Renal pelvis (tissue), 4 donors: Measurements from ENCODE around the gene FNDC7. TPM values are rescaled to one million over a fixed set of nuclear protein-coding genes. Genes with fewer than 3 reads are reported as not detected.
"Not testable (repeated sequence)": the region's sequence is repeated elsewhere in the genome, so short reads cannot be mapped to it uniquely, and the experiment has no call there.

ENCODE experiments used
- DNase-seq: peaks from one replicate; pipeline ENCODE4 v3.0.0-alpha.2; 2013
- polyA plus RNA-seq, 3 donors: library from polyadenylated mRNA; unstranded; fragments of 120-200 nt; gene quantifications; one replicate each; pipeline ENCODE4 v1.2.1, GENCODE V29; 2013; ENCODE audit not compliant: insufficient read length in 3 of 3

Gene FNDC7
- polyA plus RNA-seq, 3 donors: not detected

DNA sequence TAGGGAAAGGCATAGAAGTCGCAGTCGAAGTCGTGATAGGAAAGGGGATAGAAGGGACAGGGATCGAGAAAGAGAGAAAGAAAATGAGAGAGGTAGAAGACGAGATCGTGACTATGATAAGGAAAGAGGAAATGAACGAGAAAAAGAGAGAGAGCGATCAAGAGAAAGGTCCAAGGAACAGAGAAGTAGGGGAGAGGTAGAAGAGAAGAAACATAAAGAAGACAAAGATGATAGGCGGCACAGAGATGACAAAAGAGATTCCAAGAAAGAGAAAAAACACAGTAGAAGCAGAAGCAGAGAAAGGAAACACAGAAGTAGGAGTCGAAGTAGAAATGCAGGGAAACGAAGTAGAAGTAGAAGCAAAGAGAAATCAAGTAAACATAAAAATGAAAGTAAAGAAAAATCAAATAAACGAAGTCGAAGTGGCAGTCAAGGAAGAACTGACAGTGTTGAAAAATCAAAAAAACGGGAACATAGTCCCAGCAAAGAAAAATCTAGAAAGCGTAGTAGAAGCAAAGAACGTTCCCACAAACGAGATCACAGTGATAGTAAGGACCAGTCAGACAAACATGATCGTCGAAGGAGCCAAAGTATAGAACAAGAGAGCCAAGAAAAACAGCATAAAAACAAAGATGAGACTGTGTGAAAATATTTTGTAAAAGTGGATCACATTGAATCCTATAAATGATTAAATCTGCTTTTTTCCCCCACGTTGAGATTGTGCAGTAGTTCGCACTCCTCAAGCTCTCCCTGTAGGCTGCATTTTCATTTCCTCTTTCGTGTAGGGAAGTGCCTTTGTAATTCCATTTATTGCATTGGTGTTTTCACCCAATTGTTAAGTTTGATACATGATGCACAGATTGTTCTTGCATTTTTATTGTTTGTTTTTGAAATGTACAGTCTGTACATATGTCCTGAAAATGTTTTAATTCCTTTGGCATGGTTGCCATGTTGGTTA lies 13.1 kb upstream of the FNDC7 start:
- DNase-seq: no peak

DNA sequence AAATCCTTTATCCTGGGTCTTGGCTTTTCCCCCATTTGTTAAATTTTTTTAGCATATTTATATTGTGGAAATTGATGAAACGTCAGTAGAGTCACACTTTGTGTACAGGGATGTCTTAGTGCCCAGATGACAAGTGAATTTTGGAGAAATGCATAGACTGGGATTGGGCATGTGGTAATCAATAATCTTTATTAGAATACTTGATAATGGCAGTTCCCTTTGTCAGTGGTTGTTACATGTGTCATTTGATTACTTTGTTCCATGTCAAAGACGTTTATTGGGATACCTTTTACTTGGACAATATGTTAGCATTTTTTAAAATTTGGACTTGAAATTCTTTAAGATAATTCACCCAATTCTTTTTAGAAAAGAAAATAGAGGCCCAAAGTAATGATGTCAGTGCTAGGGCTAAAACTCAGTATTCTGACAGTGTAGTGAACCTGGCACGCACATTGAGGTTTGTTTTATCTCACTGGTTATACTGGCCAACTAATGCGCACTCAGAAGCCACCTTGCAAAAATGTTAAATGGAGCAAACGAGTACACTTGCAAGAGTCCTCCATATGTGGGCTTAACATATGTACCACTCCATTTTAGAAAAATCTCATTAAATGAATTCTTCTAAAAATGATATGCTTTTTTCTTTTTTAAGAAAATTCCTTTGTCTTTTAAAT lies 11.4 kb upstream of the FNDC7 start:
- no peak for DNase-seq

DNA sequence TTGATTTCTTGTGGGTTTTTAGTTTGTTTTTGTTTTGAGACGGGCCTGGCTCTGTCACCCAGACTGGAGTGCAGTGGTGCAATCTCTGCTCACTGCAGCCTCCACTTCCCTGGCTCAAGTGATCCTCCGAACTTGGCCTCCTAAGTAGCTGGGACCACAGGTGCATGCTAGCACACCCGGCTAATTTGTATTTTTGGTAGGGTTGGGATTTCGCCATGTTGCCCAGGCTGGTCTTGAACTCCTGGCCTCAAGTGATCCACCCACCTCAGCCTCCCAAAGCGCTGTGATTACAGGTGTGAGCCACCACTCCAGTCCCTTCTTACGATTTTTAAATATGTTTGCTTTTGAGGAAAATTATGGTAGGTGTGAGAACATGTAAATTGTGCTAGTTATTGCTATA lies 10.6 kb upstream of the FNDC7 start:
- DNase-seq: not testable (repeated sequence)

DNA sequence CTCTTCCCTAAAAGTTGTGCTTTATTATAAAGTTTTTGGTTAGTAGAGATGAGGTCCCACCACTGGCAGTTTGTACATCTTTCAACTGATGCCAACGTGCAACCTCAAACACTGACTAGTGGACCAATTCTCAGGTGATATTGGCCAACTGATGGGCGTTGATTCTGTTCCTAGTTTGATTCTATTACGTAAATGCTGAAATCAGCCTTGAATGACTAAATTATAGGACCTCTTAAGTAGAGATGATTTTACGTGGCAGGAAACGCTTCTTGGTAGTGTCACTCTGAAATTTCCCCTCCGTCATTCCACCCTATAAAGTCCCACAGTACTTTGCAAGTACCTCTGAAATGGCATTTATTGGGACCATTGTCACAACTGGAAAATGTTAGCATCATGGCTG lies 8.8 kb upstream of the FNDC7 start:
- DNase-seq: no peak

DNA sequence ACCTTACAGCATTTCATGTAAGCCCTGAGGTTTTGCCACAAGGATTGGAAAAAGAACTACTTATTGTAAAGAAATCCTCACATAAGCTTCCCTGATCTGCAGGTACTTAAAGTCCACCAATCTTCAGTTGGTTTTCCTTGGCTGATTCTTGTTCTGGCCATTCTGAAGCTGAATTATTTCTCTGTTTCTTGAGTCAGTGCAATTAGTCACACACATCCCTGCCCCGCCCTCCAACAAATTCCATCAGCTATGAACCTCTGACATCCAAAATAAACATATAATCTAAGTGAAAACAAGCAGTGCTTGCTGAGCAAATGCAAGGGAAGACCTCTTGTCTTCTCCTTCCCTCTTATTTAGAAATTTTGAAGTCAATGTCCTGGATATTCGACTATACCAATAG lies 8.2 kb upstream of the FNDC7 start:
- DNase-seq: no peak

DNA sequence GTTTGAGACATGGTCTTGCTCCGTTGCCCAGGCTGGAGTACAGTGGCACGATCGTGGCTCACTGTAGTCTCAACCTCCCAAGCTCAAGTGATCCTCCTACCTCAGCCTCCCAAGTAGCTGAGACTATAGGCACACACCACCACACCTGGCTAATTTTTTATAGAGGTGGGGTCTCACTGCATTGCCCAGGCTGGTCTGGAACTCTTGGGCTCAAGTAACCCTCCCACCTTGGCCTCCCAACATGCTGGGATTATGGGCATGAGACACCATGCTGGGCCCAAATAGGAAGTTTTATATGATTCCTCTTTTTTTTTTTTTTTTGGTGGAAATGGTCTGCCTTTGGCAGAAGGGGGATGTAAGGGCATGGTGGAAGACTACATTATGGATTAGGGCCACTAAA lies 6.1 kb upstream of the FNDC7 start:
- no peak for DNase-seq

DNA sequence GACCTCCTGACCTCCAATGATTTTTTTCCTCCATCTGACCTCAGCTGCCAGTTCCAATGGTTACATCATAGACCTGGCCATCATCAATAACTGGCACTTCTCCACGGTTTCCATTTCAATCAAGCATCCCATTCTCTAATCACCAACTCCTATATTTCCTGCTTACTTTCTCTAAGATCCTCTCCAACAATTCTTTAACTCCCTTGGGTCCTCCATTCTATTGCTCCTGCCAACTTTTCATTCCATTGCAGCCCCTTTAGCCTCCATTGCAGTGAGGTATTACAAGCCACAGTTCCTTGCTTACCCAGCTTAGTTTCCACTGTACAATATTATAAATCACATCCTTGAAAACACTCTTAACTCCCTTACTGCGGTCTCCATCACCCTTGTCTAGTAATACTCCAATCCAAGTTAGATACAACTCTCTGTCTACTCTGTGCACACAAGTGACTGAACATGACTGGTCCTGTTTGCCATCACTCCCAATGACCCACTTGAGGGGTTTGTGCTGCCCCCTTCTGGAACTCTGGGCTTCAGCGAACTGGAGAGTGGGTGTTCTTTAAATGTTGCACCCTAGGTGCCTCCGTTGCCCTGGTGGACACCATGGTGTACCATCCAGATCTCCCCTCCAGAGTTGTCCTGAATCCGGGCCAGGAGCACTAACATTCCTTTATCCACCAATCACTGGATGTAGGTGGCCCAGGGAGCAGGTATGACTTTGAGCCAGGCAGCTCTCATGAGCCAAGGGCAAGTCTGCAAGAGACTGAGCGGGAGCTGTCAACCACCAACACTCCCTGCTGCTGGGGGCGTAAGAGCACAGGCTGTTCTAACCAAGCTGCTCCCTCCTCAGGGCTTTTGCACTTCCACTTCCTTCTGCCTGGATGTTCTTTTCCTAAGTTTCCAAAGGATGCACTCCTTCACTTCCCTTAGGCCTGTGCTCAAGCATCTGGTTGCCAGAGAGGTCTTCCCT lies 3.7 kb upstream of the FNDC7 start:
- no peak for DNase-seq

DNA sequence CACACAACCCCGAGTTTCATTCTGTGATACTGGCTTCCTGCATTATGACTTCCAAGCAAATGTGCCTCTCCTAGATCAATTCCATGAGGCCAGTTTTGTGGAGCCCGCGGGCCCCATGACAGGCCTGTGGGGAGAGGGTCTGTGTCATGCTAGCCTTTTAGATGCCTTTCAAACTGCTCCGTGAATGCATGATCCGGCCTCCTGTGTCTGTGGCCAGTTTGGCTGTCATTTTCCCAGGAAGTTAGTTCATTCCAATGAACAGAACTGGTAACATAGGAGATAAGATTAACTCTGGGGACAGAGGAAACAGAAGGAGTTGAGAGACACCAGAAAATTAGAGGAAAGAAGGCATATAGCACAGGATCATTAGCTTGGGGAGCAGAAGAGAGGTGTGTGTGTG lies 3.2 kb downstream of the FNDC7 start:
- no peak for DNase-seq

DNA sequence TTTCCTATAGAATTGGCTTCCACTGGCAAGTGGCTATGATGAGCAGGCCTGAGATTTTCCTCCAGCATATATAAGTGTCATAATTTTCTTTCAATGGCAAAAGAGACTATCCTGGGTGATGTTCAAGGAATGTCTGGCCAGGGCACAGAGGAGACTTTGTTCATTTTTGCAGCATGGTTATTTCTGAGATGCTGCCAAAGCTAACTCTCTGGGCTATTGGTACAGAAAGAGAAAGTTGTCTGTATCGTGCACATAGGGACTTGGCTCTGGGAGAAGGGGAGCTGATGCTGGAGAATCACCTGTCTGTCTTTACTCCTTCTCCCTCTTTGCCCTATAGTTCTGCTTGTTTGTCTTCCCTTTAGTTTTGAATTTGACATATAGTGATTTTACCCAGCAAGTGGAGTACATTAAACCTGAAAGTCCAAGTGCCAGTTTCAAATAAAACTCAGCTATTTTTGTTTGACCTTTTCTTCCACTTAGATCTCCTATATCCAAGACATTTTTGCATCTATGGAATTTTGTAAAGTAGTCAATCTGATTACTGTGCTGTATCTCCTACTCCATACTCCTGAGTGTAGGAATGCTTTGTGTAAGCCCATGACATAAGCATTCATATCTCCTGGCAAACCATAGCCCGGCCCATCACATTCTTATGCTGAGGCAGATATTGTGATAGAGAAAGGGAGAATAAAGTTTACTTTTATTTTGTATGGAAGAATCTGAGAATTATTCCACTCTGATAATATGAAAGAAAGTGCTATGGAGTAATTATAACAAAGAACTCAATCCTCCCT lies 3.9 kb downstream of the FNDC7 start:
- DNase-seq: no peak

DNA sequence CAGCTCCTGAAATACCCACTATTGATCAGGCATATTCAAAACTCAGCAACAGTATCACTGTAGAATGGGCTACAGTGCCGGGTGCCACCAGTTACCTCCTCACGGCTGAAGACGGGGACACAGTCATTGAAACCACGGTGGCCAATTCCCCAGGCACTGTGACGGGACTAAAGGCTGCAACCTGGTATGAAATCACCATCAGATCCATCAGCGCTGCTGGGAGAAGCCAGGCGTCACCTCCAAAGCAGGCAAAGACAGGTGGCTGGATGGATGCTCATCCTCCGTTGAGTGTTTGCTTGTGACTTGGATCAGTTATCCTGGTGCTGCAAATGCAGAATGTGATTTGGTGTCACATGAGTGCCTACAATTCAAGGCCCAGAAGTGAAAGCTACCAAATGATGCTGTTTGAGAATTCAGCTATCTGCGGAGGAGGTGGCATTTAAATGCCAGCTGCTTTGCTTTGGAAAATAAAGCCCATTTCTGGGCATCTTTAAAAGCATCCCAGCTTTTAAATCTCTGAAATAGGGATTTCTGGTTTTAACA lies 5.1 kb downstream of the FNDC7 start:
- no peak for DNase-seq

DNA sequence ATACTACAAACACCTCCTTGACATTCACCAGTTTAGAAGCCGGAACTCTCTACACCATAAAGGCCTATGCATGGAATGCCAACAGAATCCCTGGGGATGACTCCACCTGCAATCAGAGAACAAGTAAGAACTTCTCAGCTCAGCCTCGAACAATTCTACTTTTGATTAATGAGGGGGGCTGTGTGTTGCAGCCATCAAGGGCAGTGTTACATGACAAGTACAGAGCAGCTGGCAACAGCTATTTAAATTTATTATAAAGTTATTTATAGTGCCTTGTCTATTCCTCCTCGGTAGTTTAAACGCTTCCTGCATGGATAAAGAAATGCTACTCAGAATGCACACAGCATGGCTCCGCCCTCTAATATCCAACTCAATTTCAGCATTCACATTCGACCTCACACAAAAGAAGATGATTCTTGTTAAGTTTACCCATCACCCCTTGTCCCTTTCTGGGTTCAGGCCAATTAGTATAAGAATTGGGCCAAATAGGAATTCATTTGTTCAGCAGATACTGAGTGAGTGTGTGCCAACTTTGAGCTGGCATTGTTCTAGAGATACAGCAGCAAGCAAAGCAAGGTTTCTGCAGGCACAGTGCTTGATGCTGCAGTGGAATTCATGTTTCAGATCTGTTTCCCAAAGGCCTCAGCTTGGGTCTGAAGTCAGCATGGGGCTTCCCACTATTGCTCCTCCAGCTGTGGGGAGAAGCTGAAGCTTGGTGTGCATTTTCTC lies 6.4 kb downstream of the FNDC7 start:
- no peak for DNase-seq

DNA sequence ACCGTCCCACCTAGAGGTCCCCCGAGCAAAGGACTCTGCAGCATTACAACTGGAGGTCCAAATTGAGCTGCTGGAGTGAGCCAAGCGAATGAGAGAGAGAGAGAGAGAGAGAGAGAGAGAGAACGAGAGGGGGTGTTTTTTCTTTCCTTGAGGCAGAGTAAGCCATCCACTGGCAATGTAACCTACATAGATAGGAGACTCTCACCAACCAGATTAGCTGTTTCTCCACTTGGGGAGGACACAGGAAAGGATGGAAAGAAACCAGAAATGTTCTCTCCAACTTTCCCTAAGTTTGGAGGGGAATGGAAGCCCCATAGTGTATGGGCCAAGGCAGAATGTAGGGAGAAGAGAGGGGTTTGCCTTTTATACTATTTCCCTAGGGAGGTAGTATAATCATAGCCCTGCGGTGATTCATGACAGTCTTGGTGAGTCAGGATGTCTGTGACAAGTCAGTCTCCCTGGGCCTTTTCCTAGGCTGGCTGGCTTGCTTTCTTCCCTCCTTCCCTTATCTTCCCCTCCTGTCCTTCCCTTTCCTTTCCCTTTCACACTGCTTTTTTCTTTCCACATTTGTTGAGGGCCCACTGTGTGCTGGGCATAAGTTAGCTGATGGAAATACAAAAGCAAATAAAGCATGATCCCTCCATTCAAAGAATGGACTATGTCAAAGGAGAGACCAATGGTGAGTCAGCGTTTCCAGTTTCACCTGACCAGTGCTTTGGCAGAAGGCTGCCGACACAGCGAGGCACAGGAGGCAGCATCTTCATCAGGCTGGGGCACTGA lies 7.1 kb downstream of the FNDC7 start:
- DNase-seq: no peak

DNA sequence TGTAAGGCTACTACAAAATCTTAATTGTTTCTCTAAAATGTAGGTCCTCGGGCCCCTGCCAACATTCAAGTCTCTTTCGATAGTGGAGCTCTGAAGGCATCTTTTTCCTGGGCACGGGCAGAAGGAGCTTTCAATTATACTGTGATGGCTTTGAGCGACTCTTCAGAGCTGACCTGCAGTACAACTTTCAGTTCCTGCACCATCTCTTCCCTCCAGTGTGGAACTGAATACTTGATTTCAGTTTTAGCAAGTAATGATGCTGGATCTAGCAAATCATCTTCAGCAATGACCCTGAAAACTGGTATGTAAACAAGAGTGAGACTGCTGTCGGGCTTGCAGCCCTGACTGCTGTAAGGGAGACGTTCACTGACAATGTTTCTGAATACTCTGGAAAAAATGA lies 9.6 kb downstream of the FNDC7 start:
- DNase-seq: no peak

DNA sequence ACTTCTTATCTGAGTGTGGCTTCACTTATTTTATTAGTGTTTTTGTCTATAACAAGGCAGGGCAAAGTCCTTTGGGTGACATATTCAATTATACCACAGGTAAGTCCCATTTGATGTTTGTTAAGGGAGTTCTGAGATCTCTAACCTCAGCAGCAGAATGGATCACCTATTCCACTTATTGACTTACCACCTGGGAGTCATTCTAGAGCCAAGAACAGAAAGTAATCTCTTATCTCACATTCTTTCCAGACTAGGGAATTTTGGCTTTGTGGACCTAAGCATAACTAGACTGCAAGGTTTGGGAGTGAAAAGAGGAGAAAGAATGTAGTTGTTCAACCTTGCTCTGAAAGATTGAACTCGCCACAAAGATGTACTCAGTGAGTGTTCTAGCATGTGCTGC lies 13.2 kb downstream of the FNDC7 start:
- DNase-seq: no peak

DNA sequence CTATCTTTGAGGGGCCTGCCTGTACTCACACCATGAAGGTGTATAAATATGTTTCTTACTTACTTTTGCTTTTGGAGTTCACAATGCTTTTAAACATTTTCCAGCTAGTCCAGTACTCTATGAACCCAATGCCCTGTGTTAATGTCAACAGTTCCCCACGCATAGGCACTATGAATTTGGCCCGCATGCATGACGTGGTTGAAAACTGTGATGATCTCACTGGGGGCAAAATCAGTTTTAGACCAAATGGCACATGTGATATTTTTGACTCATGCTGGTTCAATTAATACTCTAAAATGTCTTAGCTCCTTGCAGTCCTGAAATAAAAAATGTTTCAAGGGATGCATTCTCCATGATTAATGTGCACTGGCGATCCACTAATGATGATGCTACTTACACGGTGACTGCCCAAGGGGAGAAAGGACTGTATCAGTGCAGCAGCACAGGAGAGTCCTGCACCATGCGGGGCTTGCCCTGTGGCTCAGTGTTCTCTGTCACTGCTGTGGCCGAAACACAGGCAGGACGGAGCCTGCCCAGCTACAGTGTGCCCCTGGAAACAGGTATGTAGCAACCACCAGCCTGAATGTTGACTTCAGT lies 15.7 kb downstream of the FNDC7 start:
- DNase-seq: no peak

DNA sequence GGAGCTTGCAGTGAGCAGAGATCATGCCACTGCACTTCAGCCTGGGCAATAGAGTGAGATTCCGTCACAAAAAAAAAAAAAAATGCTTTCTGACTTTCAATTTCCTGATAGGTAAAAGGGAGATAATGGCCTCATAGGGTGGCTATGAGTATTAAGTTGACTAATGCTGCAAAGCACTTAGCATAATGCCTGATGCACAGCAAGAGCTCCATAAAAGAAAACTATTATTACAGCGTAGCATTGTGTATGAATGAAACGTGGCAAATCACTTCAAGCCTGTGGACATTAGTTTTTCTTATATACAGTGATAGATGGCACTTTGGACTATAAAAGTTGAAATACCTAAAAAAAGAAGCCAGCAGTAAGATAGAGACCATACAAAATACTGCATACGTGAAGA lies 16.8 kb downstream of the FNDC7 start:
- no peak for DNase-seq

DNA sequence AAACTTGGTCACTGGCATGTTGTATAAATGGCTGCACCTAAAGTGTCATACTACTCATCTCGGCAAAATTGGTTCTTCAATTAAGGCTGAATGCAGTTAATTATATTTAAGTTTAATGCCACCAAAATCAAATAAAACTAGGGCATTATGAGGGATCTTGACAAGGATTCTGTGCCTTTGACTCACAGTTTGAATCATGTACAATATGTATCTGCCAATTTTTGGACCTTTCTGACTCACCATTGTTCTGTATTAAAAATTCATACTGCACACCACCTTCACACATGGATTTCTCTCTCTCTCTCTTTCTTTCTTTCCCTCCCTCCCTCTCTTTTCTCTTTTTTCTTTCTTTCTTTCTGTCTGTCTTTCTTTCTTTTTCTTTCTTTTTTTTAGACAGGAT lies 19.7 kb downstream of the FNDC7 start:
- no peak for DNase-seq

DNA sequence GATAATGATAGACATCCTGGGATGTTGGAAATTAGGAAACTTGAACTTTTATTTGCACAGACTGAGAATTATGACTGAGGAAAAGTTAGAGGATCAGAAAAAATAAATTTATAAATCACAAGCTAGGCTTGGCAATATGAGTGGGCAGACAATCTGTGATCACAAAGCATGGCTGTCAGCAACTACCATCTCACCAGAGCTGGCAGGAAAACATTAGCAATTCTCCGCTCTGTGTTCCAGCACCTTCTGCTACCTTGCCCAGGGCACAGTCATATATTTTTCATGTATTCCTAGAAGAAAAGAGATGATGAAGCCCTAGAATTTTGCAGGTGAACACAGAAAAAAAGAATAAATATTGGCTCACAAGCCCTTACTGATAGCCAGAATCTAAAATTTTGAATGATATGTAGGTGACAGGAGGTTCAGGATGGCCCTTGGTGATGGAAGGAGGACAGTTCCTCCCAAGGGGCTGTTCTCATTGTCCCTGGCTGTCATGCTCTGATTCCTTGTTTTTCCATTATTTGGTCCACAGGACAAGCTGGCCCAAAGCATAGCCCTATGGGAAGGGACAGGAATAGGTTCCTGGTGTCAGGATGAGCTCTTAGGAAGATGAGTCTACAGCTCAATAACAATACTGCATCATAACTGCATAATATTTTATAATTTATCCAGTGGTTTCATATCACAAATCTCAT lies 21.6 kb downstream of the FNDC7 start:
- no peak for DNase-seq
